ENCODE measurements around the gene STRAP.
"Not testable (repeated sequence)": the region's sequence is repeated elsewhere in the genome, so short reads cannot be mapped to it uniquely, and the experiment has no call there.

- TF ChIP-seq CTCF, POLR2A (IDR thresholded peaks at IDR 0.05): not testable (repeated sequence)
These were observed 29.7 kb downstream of the STRAP start for GRCh38 chr12:15911931-15912330.
